Keratinocyte (primary cell): ENCODE measurements around the gene FGF18.

Experiments used
- EZH2 ChIP-seq: IDR thresholded peaks from one replicate; pipeline ENCODE4 v1.6.1; 2012; ENCODE audit warnings: inconsistent platforms, mild to moderate bottlenecking, low read length, moderate library complexity
- TF ChIP-seq, protein P1 (sequence below), 3 experiments: IDR thresholded peaks in 1 of 3; conservative IDR thresholded peaks in 1 of 3; optimal IDR thresholded peaks in 1 of 3; 2 replicates in 2 of 3; 3 replicates in 1 of 3; pipeline versions ENCODE3 to v1.5.1; 2011; ENCODE audit warnings: low read length in 3 of 3, mild to moderate bottlenecking in 3 of 3, moderate library complexity in 2 of 3, control low read depth in 1 of 3, inconsistent platforms in 1 of 3; ENCODE audit not compliant: insufficient read depth in 2 of 3; ENCODE audit errors: extremely low read depth in 1 of 3

DNA sequence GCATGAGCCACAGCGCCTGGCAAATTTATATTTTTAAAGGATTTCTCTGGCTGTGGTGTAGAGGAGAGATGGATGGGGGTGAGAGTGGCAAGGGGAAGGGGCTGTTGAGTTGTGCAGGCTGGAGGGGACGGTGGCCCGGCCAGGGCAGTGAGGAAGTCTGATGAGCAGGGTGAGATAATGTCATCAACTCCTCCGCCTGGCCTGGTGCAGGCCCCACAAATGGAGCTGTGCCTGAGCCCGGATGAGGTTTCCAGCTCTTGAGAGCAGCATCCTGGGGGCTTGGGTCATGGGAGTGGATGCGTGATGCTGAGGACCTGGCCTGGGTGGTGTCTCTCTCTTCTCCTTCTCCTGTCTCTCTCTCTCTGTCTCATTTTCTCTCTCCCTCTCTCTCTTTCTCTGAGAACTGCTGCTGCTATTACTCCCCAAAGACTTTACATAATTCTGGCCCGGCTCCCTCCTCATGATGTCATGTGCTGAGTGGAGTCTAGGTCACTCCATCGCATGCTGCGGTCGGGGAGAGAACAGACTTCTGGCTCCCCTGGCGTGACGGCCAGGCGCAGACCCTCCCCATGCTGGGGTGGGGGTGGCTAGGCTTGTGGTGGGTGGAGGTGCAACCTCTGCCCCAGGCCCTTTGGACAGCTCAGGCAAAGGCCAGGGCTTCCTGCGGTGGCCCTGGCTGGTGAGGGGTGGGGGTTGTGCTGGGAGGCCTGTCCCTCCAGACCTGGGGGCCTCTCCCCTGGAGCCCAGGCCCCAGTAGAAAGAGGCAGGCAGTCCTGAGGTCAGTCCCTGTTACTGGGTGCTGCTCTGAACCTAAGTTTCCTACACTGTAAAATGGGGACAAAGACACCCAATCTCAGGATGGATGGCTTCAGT is 26.4 kb downstream of the FGF18 start:
- TF ChIP-seq, protein P1, sequence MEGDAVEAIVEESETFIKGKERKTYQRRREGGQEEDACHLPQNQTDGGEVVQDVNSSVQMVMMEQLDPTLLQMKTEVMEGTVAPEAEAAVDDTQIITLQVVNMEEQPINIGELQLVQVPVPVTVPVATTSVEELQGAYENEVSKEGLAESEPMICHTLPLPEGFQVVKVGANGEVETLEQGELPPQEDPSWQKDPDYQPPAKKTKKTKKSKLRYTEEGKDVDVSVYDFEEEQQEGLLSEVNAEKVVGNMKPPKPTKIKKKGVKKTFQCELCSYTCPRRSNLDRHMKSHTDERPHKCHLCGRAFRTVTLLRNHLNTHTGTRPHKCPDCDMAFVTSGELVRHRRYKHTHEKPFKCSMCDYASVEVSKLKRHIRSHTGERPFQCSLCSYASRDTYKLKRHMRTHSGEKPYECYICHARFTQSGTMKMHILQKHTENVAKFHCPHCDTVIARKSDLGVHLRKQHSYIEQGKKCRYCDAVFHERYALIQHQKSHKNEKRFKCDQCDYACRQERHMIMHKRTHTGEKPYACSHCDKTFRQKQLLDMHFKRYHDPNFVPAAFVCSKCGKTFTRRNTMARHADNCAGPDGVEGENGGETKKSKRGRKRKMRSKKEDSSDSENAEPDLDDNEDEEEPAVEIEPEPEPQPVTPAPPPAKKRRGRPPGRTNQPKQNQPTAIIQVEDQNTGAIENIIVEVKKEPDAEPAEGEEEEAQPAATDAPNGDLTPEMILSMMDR (optimal IDR thresholded peaks at IDR 0.05 in 1 of 3, IDR thresholded peaks at IDR 0.05 in 1 of 3, conservative IDR thresholded peaks at IDR 0.05 in 1 of 3; ENCODE audit: extremely low read depth in 1 of 3, insufficient read depth in 2 of 3, low read length in 3 of 3): no peak
- no peak for TF ChIP-seq EZH2
